GM12872 (cell line): Measurements from ENCODE around the gene NTHL1.

Source experiments
- CTCF ChIP-seq: IDR thresholded peaks from 3 replicates; pipeline ENCODE4 v1.5.1; 2011; ENCODE audit warnings: low read depth, mild to moderate bottlenecking, low read length, moderate library complexity; ENCODE audit not compliant: insufficient read depth

NTHL1 gene

DNA sequence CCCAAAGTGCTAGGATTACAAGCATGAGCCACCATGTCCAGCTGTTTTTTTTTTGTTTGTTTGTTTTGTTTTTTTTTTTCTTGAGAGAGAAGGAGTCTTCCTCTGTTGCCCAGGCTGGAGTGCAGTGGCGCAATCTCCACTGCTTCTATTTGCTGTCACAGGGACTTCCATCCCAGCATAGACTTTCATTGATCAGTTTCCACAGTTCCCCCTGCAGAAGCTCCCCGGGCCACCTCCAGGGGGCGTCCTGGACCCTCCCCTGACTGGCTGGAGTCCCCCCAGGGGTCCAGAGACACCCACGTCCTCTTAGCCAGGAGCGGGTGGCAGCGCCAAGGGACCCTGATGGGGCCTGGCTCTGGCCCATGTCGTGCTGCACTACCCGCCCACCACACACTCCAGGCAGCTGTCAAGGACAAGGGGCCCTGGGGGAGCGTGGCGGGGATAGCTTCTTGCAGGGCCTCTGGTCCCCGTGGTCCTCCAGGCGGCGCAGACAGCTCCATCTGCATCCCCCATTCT, 31.2 kb downstream of the NTHL1 start:
- TF ChIP-seq CTCF: peak; percentile 63

GRCh38 chr16:2015947-2016208, 31.8 kb downstream of the NTHL1 start:
- TF ChIP-seq CTCF: no peak

GRCh38 chr16:2015117-2015946, 32.3 kb downstream of the NTHL1 start:
- no peak for TF ChIP-seq CTCF

GRCh38 chr16:2013527-2013926, 34.1 kb downstream of the NTHL1 start:
- no peak for TF ChIP-seq CTCF

DNA sequence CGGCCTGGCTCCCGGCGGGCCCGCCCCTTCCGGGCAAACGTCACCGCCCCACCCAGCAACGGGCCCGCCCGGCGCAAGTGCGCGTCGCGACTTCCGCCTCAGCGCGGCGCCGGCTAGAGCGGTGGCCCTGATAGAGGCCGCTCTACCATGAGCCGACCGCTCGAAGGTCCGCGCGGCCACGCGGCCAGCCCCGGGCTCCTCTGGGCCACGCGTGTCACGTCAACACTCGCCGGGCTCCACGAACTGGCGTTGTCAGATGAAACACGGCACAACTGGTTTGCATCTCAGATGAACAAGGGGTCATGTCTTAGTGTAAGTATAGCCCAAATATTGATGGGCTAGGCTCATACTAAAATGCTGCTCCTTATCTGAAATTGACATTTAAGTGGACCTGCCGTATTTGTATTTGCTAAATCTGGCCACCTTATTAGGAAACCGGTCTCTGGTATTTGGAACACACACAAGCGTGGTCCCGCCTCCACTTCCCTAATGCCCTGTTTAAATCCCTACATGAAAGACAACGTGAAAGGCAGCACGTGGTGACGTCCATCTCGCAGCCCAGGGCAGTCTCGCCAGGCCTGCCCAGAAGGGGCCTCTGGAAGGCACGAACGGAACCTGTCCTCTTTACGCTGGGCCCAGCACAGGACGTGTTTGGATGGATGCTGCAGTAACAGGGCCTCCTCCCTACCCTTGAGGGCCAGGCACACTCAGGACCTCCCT, 37.7 kb downstream of the NTHL1 start, which contains the start of gene ZNF598:
Gene ZNF598, minus strand, starts transcription at position 31 of the 720 bp plus-strand sequence.
- no peak for TF ChIP-seq CTCF

- TF ChIP-seq CTCF: no peak
Measured at GRCh38 chr16:2009164-2009711, 38.4 kb downstream of the NTHL1 start.

DNA sequence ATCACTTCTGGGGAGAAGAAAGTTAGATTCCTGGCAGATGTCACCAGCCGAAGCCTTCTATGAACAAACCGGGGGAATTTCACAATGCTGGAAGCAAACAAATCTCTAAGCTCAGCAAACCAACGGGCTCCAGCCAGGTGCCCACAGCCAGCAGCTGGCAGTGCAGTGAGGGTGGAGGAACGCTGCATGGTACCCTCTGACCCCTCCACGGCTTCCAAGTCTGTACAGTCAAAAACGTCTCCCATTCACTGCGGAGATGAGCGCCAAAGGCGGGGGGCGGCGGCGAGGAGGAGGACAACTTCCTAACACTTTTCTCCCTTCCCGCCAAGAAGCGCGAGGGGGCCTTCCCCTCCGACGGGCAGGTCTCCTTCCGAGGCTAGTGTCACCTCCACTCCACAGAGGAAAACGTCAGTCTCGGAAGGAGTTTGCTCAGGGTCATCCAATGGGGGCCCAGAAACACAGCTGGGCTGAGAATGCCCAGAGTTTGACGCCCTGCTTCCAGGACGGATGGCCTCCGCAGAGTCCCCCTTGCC, 38.9 kb downstream of the NTHL1 start:
- TF ChIP-seq CTCF: no peak
